OCI-LY1 (cell line): Measurements from ENCODE around the gene PACSIN2.

Source experiments
- H2AFZ ChIP-seq: fragments of 200-600 bp; sonication (generic), shearing (Covaris generic); 2 replicates; pipeline ENCODE4 v1.6.0; 2014; ENCODE audit warnings: antibody characterized with exemption, mild to moderate bottlenecking, low read length
- H3F3A ChIP-seq: fragments of 200-600 bp; sonication (generic), shearing (Covaris generic); 2 replicates; pipeline ENCODE4 v1.6.0; 2014; ENCODE audit warnings: mild to moderate bottlenecking, antibody characterized with exemption, low read length, moderate library complexity; ENCODE audit not compliant: insufficient read depth
- H3K27ac ChIP-seq: fragments of 200-600 bp; sonication (generic); 2 replicates; pipeline ENCODE4 v1.5.1; 2014; ENCODE audit warnings: low read length, mixed run types, mild to moderate bottlenecking, low read depth; ENCODE audit not compliant: poor library complexity, severe bottlenecking
- H3K27me3 ChIP-seq: fragments of 200-600 bp; sonication (generic); 2 replicates; pipeline ENCODE4 v1.6.0; 2014; ENCODE audit warnings: antibody characterized with exemption, mild to moderate bottlenecking, low read length, moderate library complexity; ENCODE audit not compliant: insufficient read depth
- H3K36me3 ChIP-seq: fragments of 200-600 bp; sonication (generic); 2 replicates; pipeline ENCODE4 v1.6.1; 2014; ENCODE audit warnings: mild to moderate bottlenecking, antibody characterized with exemption, low read length, moderate library complexity, mixed read lengths; ENCODE audit not compliant: insufficient read depth
- H3K4me1 ChIP-seq: fragments of 200-600 bp; sonication (generic); 2 replicates; pipeline ENCODE4 v1.5.1; 2014; ENCODE audit warnings: mild to moderate bottlenecking, low read length, moderate library complexity; ENCODE audit not compliant: insufficient read depth, severe bottlenecking
- H3K4me2 ChIP-seq: fragments of 200-600 bp; sonication (generic), shearing (Covaris generic); 2 replicates; pipeline ENCODE4 v1.6.1; 2014; ENCODE audit warnings: low read length
- H3K4me3 ChIP-seq: fragments of 200-600 bp; sonication (generic); 2 replicates; pipeline ENCODE4 v1.5.1; 2014; ENCODE audit warnings: low read length, low read depth, mild to moderate bottlenecking, mixed read lengths; ENCODE audit not compliant: poor library complexity, severe bottlenecking
- H3K79me2 ChIP-seq: fragments of 200-600 bp; shearing (Covaris generic); 2 replicates; pipeline ENCODE4 v1.6.1; 2016; ENCODE audit warnings: mixed run types, low read length, mixed read lengths; ENCODE audit not compliant: insufficient read depth
- H3K9ac ChIP-seq: fragments of 200-600 bp; sonication (generic), shearing (Covaris generic); 2 replicates; pipeline ENCODE4 v1.6.1; 2014; ENCODE audit warnings: mild to moderate bottlenecking, low read length, mixed read lengths
- H3K9me2 ChIP-seq: fragments of 200-600 bp; sonication (generic), shearing (Covaris generic); 2 replicates; pipeline ENCODE4 v1.6.1; 2014; ENCODE audit warnings: low read depth, mild to moderate bottlenecking, low read length, mixed read lengths
- H3K9me3 ChIP-seq: fragments of 200-600 bp; shearing (Covaris generic); 2 replicates; pipeline ENCODE4 v1.6.1; 2014; ENCODE audit warnings: low read length, mixed read lengths
- H4K20me1 ChIP-seq: fragments of 200-600 bp; sonication (generic), shearing (Covaris generic); 2 replicates; pipeline ENCODE4 v1.6.0; 2016; ENCODE audit warnings: mild to moderate bottlenecking, low read length; ENCODE audit not compliant: insufficient read depth
- EZH2 ChIP-seq: fragments of 200-600 bp; sonication (generic), shearing (Covaris generic); IDR thresholded peaks from 2 replicates; pipeline ENCODE4 v1.8.0; 2017; ENCODE audit warnings: borderline replicate concordance, mixed run types, mild to moderate bottlenecking, antibody characterized with exemption, low read length, moderate library complexity, mixed read lengths
- TF ChIP-seq, protein P1 (sequence below): fragments of 200-600 bp; sonication (generic), shearing (Covaris generic); IDR thresholded peaks from 2 replicates; pipeline ENCODE4 v1.5.1; 2017; ENCODE audit warnings: mild to moderate bottlenecking, antibody characterized with exemption, low read length, moderate library complexity, mixed read lengths

The PACSIN2 gene

DNA sequence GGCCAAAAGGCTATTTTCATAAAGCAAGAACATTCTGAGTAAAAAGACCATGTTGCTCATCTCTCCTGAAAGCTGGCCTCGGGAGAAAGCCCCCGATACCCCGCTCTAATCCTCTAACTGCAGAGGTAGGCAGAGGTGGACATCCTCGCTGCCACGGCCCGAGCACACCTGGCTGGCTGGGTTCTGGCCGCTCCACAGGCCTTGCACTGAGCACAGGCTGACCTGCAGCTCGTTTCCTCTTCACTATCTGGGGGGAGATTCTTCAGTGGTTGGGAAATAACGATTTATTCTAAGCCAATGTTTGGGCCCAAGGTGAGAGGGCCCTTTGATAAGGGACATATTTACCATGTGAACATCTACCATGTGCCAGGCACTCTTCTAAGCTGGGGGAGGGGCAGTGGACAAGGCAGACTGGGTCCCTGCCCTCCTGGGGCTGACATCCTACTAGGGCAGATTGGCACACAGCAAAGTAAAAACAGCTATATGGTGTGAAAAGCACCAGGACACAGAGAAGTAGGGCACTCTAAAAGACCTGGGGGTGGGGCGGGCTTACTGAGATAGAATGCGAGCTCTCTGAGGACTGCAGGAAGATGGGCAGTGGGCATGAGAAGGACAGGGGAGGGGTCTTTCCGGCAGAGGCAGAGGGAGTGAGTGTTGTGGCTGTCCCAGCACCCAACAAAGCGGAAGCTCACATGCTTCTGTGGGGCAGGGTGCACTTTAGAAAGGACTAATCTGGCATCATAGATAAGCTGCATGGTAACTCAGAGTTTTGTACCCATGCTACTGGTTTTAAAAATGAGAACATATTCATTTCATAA lies 92.4 kb downstream of the PACSIN2 start:
- TF ChIP-seq, protein P1, sequence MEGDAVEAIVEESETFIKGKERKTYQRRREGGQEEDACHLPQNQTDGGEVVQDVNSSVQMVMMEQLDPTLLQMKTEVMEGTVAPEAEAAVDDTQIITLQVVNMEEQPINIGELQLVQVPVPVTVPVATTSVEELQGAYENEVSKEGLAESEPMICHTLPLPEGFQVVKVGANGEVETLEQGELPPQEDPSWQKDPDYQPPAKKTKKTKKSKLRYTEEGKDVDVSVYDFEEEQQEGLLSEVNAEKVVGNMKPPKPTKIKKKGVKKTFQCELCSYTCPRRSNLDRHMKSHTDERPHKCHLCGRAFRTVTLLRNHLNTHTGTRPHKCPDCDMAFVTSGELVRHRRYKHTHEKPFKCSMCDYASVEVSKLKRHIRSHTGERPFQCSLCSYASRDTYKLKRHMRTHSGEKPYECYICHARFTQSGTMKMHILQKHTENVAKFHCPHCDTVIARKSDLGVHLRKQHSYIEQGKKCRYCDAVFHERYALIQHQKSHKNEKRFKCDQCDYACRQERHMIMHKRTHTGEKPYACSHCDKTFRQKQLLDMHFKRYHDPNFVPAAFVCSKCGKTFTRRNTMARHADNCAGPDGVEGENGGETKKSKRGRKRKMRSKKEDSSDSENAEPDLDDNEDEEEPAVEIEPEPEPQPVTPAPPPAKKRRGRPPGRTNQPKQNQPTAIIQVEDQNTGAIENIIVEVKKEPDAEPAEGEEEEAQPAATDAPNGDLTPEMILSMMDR = no peak
- no peak for TF ChIP-seq EZH2
- Histone ChIP-seq H3K4me2 (no peak overlapping the region), H3K36me3 (no peaks in the 10 kb centered on the region), H3K9me3 (no peaks in the 10 kb centered on the region), H3K4me1 (no peaks in the 10 kb centered on the region), H3K9me2 (no peaks in the 10 kb centered on the region), H3F3A (no peaks in the 10 kb centered on the region), H2AFZ (no peak overlapping the region), H3K9ac (no peak overlapping the region), H3K79me2 (no peaks in the 10 kb centered on the region), H3K27me3 (no peaks in the 10 kb centered on the region), H3K27ac (no peak overlapping the region), H3K4me3 (no peak overlapping the region), H4K20me1 (no peaks in the 10 kb centered on the region)

DNA sequence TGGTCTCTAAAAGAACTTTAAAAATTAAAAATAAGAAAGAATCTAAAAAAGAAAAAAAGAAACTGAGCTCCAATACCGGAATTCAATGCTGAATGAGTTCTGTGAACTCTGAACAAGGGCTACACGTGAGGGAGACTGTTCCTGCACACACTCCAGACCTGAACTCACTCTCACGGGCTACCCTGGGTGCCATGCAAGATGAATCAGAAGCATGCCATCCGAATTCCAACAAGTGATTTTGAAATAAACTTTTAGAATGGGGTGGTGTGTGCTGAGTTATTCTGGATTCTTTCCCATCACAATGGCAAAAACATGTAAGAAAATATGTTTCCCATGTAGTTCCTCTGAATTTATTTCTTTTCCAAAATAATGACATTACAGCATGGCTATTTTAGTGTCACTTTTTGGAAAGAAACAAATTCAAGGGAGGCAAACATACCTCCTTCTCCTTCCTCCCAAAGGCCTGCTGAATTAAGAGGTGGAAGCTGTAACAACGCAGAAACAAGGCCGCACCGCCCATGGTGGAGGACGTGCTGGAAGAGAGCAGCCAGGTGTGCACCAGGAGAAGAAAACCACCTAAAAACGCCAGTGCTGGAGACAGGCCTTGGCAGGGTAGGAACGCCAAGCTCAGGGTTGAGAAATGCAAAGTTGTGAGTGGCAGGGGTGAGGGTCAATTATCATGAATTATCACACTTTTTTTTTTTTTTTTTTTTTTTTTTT lies 94.7 kb downstream of the PACSIN2 start:
- no peaks in the 10 kb centered on the region for H3K36me3 ChIP-seq
- H3K27ac ChIP-seq = no peak overlapping the region
- TF ChIP-seq, protein P1 = no peak
- no peak for TF ChIP-seq EZH2

DNA sequence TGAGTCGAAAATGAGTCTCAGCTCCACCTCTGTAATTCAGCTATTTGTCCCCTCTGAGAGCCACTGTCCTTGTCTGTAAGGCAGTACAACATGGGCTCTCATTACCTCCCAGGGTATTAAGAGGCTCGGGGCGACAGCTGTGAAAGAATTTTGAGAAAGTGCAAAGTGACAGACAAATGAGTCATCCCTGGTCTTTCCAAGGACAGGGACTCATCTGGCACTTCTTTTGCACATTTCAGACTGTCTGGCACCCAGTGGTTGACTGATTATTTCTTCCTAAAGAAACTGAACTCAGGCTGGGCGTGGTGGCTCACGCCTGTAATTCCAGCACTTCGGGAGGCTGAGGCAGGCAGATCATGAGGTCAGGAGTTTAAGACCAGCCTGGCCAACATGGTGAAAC lies 95.8 kb downstream of the PACSIN2 start:
- Histone ChIP-seq H3K27ac (no peak overlapping the region), H3K4me1 (no peaks in the 10 kb centered on the region), H3K27me3 (no peaks in the 10 kb centered on the region), H3F3A (no peaks in the 10 kb centered on the region), H3K9ac (no peak overlapping the region), H3K9me2 (no peaks in the 10 kb centered on the region), H3K36me3 (no peaks in the 10 kb centered on the region), H4K20me1 (no peaks in the 10 kb centered on the region), H3K4me2 (no peak overlapping the region), H3K79me2 (no peaks in the 10 kb centered on the region), H3K9me3 (no peaks in the 10 kb centered on the region), H2AFZ (no peak overlapping the region), H3K4me3 (no peak overlapping the region)
- TF ChIP-seq, protein P1 = no peak
- TF ChIP-seq EZH2 = no peak

More for the DNA sequence above, 94.7 kb downstream of the PACSIN2 start:
- H3K27me3 ChIP-seq = no peaks in the 10 kb centered on the region
- no peak overlapping the region for H3K4me2 ChIP-seq
- H3K4me3 ChIP-seq = no peak overlapping the region
- H3K79me2 ChIP-seq = no peaks in the 10 kb centered on the region
- H3K9ac ChIP-seq = no peak overlapping the region
- H2AFZ ChIP-seq = no peak overlapping the region
- no peaks in the 10 kb centered on the region for H3F3A ChIP-seq
- no peaks in the 10 kb centered on the region for H3K9me3 ChIP-seq
- no peaks in the 10 kb centered on the region for H3K4me1 ChIP-seq
- H4K20me1 ChIP-seq = no peaks in the 10 kb centered on the region
- no peaks in the 10 kb centered on the region for H3K9me2 ChIP-seq
